ENCODE measurements around the gene PPP2R2C. TPM values are rescaled to one million over a fixed set of nuclear protein-coding genes. Genes with fewer than 3 reads are reported as not detected.
A peak's percentile ranks its signal among the peaks of the same experiment; 100 is the strongest.

PPP2R2C gene
- total RNA-seq, 1 donor from 2014 or later: 2.2 TPM

- no peaks in the 10 kb centered on the region for H3K36me3 ChIP-seq
Observed at GRCh38 chr4:6499238-6499600, 26.8 kb upstream of the PPP2R2C start.

GRCh38 chr4:6498511-6499237 is 26.3 kb upstream of the PPP2R2C start:
- H3K9me3 ChIP-seq: no peaks in the 10 kb centered on the region
- TF ChIP-seq CTCF (IDR thresholded peaks at IDR 0.05): no peak
- H3K36me3 ChIP-seq: no peaks in the 10 kb centered on the region
- intact Hi-C loops (cut with DNase I): no loop called here
- no peaks in the 10 kb centered on the region for H3K27me3 ChIP-seq
- no peak overlapping the region for H3K27ac ChIP-seq
- no peaks in the 10 kb centered on the region for H3K4me1 ChIP-seq
- no peak overlapping the region for H3K4me3 ChIP-seq
- peak in 1 of 2 donors; percentile 54 for DNase-seq (ENCODE audit: low spot score in 2 of 2)

More at GRCh38 chr4:6499238-6499600, 26.8 kb upstream of the PPP2R2C start:
- Histone ChIP-seq H3K27me3 (no peaks in the 10 kb centered on the region), H3K9me3 (peaks cover 0 to 2% of the 10 kb centered on the region in 2 donors), H3K4me3 (no peak overlapping the region), H3K27ac (no peak overlapping the region), H3K4me1 (no peaks in the 10 kb centered on the region)
- intact Hi-C loops (cut with DNase I): no loop called here
- TF ChIP-seq CTCF (IDR thresholded peaks at IDR 0.05): no peak
- peak in 1 of 2 donors; percentile 21 for DNase-seq (ENCODE audit: low spot score in 2 of 2)

GRCh38 chr4:6497796-6498195 is 25.4 kb upstream of the PPP2R2C start:
- Histone ChIP-seq H3K27me3 (no peaks in the 10 kb centered on the region), H3K27ac (no peak overlapping the region), H3K4me3 (no peak overlapping the region), H3K9me3 (no peaks in the 10 kb centered on the region), H3K36me3 (no peaks in the 10 kb centered on the region), H3K4me1 (no peaks in the 10 kb centered on the region)
- intact Hi-C loops (cut with DNase I): no loop called here
- DNase-seq (ENCODE audit: low spot score in 2 of 2): no peak
- no peak for TF ChIP-seq CTCF (IDR thresholded peaks at IDR 0.05)

GRCh38 chr4:6495736-6496135 is 23.3 kb upstream of the PPP2R2C start:
- Histone ChIP-seq H3K36me3 (no peaks in the 10 kb centered on the region), H3K4me3 (no peak overlapping the region), H3K4me1 (no peaks in the 10 kb centered on the region), H3K27me3 (no peaks in the 10 kb centered on the region), H3K27ac (no peak overlapping the region), H3K9me3 (no peaks in the 10 kb centered on the region)
- TF ChIP-seq CTCF (IDR thresholded peaks at IDR 0.05): no peak
- no peak for DNase-seq (ENCODE audit: low spot score in 2 of 2)
- intact Hi-C loops (cut with DNase I): no loop called here

- Histone ChIP-seq H3K4me1 (no peaks in the 10 kb centered on the region), H3K9me3 (no peaks in the 10 kb centered on the region), H3K36me3 (no peaks in the 10 kb centered on the region), H3K27me3 (no peaks in the 10 kb centered on the region), H3K4me3 (no peak overlapping the region), H3K27ac (no peak overlapping the region)
- TF ChIP-seq CTCF (IDR thresholded peaks at IDR 0.05): no peak
- intact Hi-C loops (cut with DNase I): no loop called here
- no peak for DNase-seq (ENCODE audit: low spot score in 2 of 2)
Observed at GRCh38 chr4:6495296-6495590, 22.8 kb upstream of the PPP2R2C start.

Measured in ascending aorta (tissue), 2 donors.